Cardiac muscle cell (in vitro differentiated cells and primary cell): ENCODE measurements around the gene AGFG2. TPM values are rescaled to one million over a fixed set of nuclear protein-coding genes. Genes with fewer than 3 reads are reported as not detected.

Experiments
- DNase-seq, 2 donors: peaks; one replicate each; pipeline versions ENCODE4 v3.0.0 to v3.0.0-alpha.2; 2010 to 2017; ENCODE audit warnings: low read depth in 1 of 2, low spot score in 1 of 2
- H3K27ac ChIP-seq: fragments of 200-600 bp; sonication (generic); 2 replicates; pipeline ENCODE4 v1.5.1; 2016
- H3K27me3 ChIP-seq: fragments of 200-600 bp; sonication (generic); 2 replicates; pipeline ENCODE4 v1.6.0; 2016; ENCODE audit warnings: control low read depth
- H3K36me3 ChIP-seq: fragments of 200-600 bp; sonication (generic); 2 replicates; pipeline ENCODE4 v1.5.1; 2016; ENCODE audit warnings: control low read depth
- H3K4me1 ChIP-seq: fragments of 200-600 bp; sonication (generic); 2 replicates; pipeline ENCODE4 v1.8.1; 2017; ENCODE audit warnings: low read depth, mild to moderate bottlenecking, mixed run types
- H3K4me3 ChIP-seq: fragments of 200-600 bp; sonication (generic); 2 replicates; pipeline ENCODE4 v1.5.1; 2016; ENCODE audit warnings: mild to moderate bottlenecking
- H3K9me3 ChIP-seq: fragments of 200-600 bp; sonication (generic); 2 replicates; pipeline ENCODE4 v1.5.1; 2017; ENCODE audit warnings: low read depth, mild to moderate bottlenecking, control low read depth
- CTCF ChIP-seq: IDR thresholded peaks from 2 replicates; pipeline ENCODE4 v1.5.1; 2012; ENCODE audit warnings: low read depth, mild to moderate bottlenecking, low read length
- polyA plus RNA-seq: library from polyadenylated mRNA; unstranded; fragments of >200 nt; fragmentation: Nextera tagmentation; extraction: Ambion mirVana; gene quantifications from 2 replicates; pipeline ENCODE4 v1.2.1, GENCODE V29; 2016
- total RNA-seq: library from RNA; depleted of rRNA; stranded (reverse); fragments of >200 nt; gene quantifications from 2 replicates; pipeline ENCODE4 v1.2.3, GENCODE V29; 2016

Gene AGFG2
- total and polyA plus RNA-seq, 2 experiments from 2014 or later: 17.0 to 21.7 TPM

DNA sequence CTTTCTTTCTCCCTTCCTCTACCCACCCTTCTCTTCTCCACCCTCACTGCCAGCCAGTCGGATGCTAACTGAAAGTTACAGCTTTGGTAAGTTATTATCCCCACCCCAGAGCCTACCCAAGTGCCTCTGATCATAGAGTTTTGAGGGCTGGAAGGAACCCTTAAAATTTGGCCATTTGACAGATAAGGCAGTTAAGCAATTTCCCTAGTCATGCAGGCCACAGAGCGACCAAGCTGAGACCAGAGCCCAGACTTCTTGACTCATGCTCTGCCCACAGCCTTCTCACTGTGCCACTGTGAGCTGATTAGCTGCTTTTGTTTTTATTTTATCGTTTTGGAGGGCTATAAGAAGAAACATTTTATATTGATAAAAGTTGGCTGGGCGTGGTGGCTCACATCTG is 17.5 kb downstream of the AGFG2 start:
- Histone ChIP-seq H3K36me3 (peaks cover 13% of the 10 kb centered on the region), H3K27ac (no peak overlapping the region), H3K27me3 (no peaks in the 10 kb centered on the region), H3K9me3 (no peaks in the 10 kb centered on the region), H3K4me3 (no peak overlapping the region), H3K4me1 (no peaks in the 10 kb centered on the region)
- no peak for TF ChIP-seq CTCF
- peak in 1 of 2 donors; percentile 77 for DNase-seq

- no peaks in the 10 kb centered on the region for H3K9me3 ChIP-seq
- H3K4me3 ChIP-seq: no peak overlapping the region
- no peaks in the 10 kb centered on the region for H3K4me1 ChIP-seq
- no peak for DNase-seq
- no peak overlapping the region for H3K27ac ChIP-seq
- peaks cover 9% of the 10 kb centered on the region for H3K36me3 ChIP-seq
- no peak for TF ChIP-seq CTCF
- H3K27me3 ChIP-seq: no peaks in the 10 kb centered on the region
These were observed 20.1 kb downstream of the AGFG2 start for GRCh38 chr7:100559127-100559526.

GRCh38 chr7:100561491-100562194 is 22.6 kb downstream of the AGFG2 start:
- H3K9me3 ChIP-seq: no peaks in the 10 kb centered on the region
- no peak for TF ChIP-seq CTCF
- peaks cover 7% of the 10 kb centered on the region for H3K36me3 ChIP-seq
- H3K27ac ChIP-seq: no peak overlapping the region
- H3K4me3 ChIP-seq: no peak overlapping the region
- H3K4me1 ChIP-seq: no peaks in the 10 kb centered on the region
- H3K27me3 ChIP-seq: no peaks in the 10 kb centered on the region
- no peak for DNase-seq

DNA sequence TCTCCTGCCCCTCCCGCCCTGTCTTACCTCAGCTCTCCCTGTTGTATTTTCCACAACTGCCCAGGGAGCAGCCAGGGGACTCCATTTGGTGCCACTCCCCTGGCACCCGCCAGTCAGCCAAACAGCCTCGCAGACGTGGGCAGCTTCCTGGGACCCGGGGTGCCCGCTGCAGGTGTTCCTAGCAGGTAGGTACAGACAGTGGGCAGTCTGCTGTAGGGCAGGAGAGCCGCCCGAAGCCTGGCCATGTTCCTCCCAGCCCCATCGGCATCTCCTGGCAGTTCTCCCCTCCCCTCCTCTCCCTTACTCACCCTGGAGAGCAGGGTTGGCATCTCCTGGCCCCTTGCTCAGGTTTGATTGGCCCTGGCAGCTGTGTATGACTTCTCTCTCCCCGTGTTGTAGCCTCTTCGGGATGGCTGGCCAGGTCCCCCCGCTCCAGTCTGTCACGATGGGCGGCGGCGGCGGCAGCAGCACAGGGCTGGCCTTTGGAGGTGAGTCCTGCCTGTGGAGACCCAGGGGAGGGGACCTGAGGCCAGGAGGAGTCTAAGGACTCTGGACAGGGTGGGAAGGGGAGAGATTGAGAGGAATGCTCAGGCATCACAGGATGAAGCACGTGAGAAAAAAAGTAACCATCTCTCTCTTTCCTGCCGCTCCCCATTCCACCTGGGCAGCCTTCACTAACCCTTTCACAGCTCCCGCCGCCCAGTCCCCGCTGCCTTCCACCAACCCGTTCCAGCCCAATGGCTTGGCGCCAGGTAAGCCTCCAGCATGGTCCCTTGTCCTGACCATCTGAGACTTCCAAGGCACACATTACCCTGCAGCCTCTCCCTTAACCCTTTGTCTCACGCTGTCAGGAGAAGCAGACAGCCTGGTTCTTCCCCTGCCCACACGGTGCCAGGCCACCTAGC is 23.4 kb downstream of the AGFG2 start:
- no peak for DNase-seq
- no peak for TF ChIP-seq CTCF

GRCh38 chr7:100563100-100563564 is 24.1 kb downstream of the AGFG2 start:
- Histone ChIP-seq H3K9me3 (no peaks in the 10 kb centered on the region), H3K4me3 (no peak overlapping the region), H3K36me3 (no peaks in the 10 kb centered on the region), H3K4me1 (no peaks in the 10 kb centered on the region), H3K27me3 (no peaks in the 10 kb centered on the region), H3K27ac (no peak overlapping the region)
- no peak for TF ChIP-seq CTCF
- no peak for DNase-seq

More for the DNA sequence above, 23.4 kb downstream of the AGFG2 start:
- no peaks in the 10 kb centered on the region for H3K4me1 ChIP-seq
- no peak overlapping the region for H3K27ac ChIP-seq
- peaks cover 7% of the 10 kb centered on the region for H3K36me3 ChIP-seq
- H3K27me3 ChIP-seq: no peaks in the 10 kb centered on the region
- H3K4me3 ChIP-seq: no peak overlapping the region
- H3K9me3 ChIP-seq: no peaks in the 10 kb centered on the region
